Kidney capillary endothelial cell (primary cell): ENCODE measurements around the gene PAK5.

Source experiments
- DNase-seq: peaks from one replicate; pipeline ENCODE4 v3.0.0-alpha.2; 2018; ENCODE audit warnings: low spot score

The PAK5 gene

GRCh38 chr20:9838378-9839295 is at the start of gene PAK5:
PAK5 (minus strand) TSS chr20:9839076; CDS start chr20:9644328, 194,748 bp downstream.
- DNase-seq: no peak

GRCh38 chr20:9887706-9888105 is 48.8 kb upstream of the PAK5 start:
- DNase-seq: no peak

GRCh38 chr20:9886227-9886626 is 47.4 kb upstream of the PAK5 start:
- no peak for DNase-seq

GRCh38 chr20:9884666-9885065 is 45.8 kb upstream of the PAK5 start:
- DNase-seq: no peak

- no peak for DNase-seq
Observed at GRCh38 chr20:9884061-9884460, 45.2 kb upstream of the PAK5 start.

- DNase-seq: no peak
Observed at GRCh38 chr20:9877932-9878495, 39.1 kb upstream of the PAK5 start.

- DNase-seq: no peak
Observed at GRCh38 chr20:9867196-9867980, 28.5 kb upstream of the PAK5 start.

- DNase-seq: no peak
Observed at GRCh38 chr20:9852566-9852965, 13.7 kb upstream of the PAK5 start.

GRCh38 chr20:9839626-9840025 is 750 bp upstream of the PAK5 start:
- no peak for DNase-seq

GRCh38 chr20:9838035-9838377 is 870 bp downstream of the PAK5 start:
- no peak for DNase-seq

- no peak for DNase-seq
Observed at GRCh38 chr20:9837634-9838033, 1.2 kb downstream of the PAK5 start.

GRCh38 chr20:9835302-9835701 is 3.6 kb downstream of the PAK5 start:
- DNase-seq: no peak

- DNase-seq: no peak
Observed at GRCh38 chr20:9831032-9831431, 7.8 kb downstream of the PAK5 start.

- no peak for DNase-seq
Observed at GRCh38 chr20:9829835-9830234, 9.0 kb downstream of the PAK5 start.

GRCh38 chr20:9817654-9818053 is 21.2 kb downstream of the PAK5 start:
- DNase-seq: no peak

- no peak for DNase-seq
Observed at GRCh38 chr20:9815632-9816031, 23.2 kb downstream of the PAK5 start.

- DNase-seq: no peak
Observed at GRCh38 chr20:9810738-9811137, 28.1 kb downstream of the PAK5 start.

GRCh38 chr20:9809271-9809670 is 29.6 kb downstream of the PAK5 start:
- DNase-seq: no peak

- DNase-seq: no peak
Observed at GRCh38 chr20:9808166-9808565, 30.7 kb downstream of the PAK5 start.

- no peak for DNase-seq
Observed at GRCh38 chr20:9807136-9807535, 31.7 kb downstream of the PAK5 start.

- no peak for DNase-seq
Observed at GRCh38 chr20:9800421-9800820, 38.5 kb downstream of the PAK5 start.

GRCh38 chr20:9794831-9795230 is 44.0 kb downstream of the PAK5 start:
- no peak for DNase-seq

- DNase-seq: no peak
Observed at GRCh38 chr20:9792674-9793073, 46.2 kb downstream of the PAK5 start.
